Brain microvascular endothelial cell (primary cell): ENCODE results near the gene RELT.
A peak's percentile ranks its signal among the peaks of the same experiment; 100 is the strongest.

Experiments used
- DNase-seq: peaks from one replicate; pipeline ENCODE4 v3.0.0-alpha.2; 2020
- H3K27ac ChIP-seq: fragments of 250-450 bp; sonication (Bioruptor Pico); 2 replicates; pipeline ENCODE4 v1.5.1; 2020; ENCODE audit warnings: mild to moderate bottlenecking, moderate library complexity
- H3K27me3 ChIP-seq: fragments of 250-450 bp; sonication (Bioruptor Pico); replicated peaks from 2 replicates; pipeline ENCODE4 v1.5.1; 2020; ENCODE audit warnings: mild to moderate bottlenecking
- H3K36me3 ChIP-seq: fragments of 250-450 bp; sonication (Bioruptor Pico); replicated peaks from 2 replicates; pipeline ENCODE4 v1.5.1; 2020; ENCODE audit warnings: mild to moderate bottlenecking
- H3K4me3 ChIP-seq: 2 replicates; pipeline ENCODE4 v1.5.1; 2011; ENCODE audit warnings: low read depth, mild to moderate bottlenecking, control low read depth, low read length, moderate library complexity
- CTCF ChIP-seq: IDR thresholded peaks from 2 replicates; pipeline ENCODE4 v1.5.1; 2011; ENCODE audit warnings: low read depth, mild to moderate bottlenecking, moderate library complexity, low read length, control low read depth, inconsistent platforms; ENCODE audit errors: missing control alignments
- in situ Hi-C: cut with HindIII; loops from 2 replicates; pipeline ENCODE4 v1.10.0; 2017; ENCODE audit warnings: low sequenced_read_pairs, low pct_ligation_motif_present

RELT gene

GRCh38 chr11:73387594-73388264 is 11.5 kb downstream of the RELT start:
- no peak for TF ChIP-seq CTCF
- peaks cover 5% of the 10 kb centered on the region for H3K36me3 ChIP-seq
- H3K27ac ChIP-seq = no peak overlapping the region
- in situ Hi-C loops = no loop called here
- H3K4me3 ChIP-seq = no peak overlapping the region
- no peaks in the 10 kb centered on the region for H3K27me3 ChIP-seq
- DNase-seq = no peak

GRCh38 chr11:73388265-73389133 is 12.3 kb downstream of the RELT start:
- Histone ChIP-seq H3K4me3 (no peak overlapping the region), H3K27ac (no peak overlapping the region)

GRCh38 chr11:73389134-73389525 is 12.9 kb downstream of the RELT start:
- Histone ChIP-seq H3K27me3 (no peaks in the 10 kb centered on the region), H3K4me3 (no peak overlapping the region), H3K27ac (no peak overlapping the region), H3K36me3 (peaks cover 5% of the 10 kb centered on the region)
- in situ Hi-C loops = no loop called here
- DNase-seq = peak; percentile 15
- TF ChIP-seq CTCF = no peak

More at GRCh38 chr11:73388265-73389133, 12.3 kb downstream of the RELT start:
- DNase-seq = no peak
- in situ Hi-C loops = no loop called here
- TF ChIP-seq CTCF = no peak
- Histone ChIP-seq H3K27me3 (no peaks in the 10 kb centered on the region), H3K36me3 (peaks cover 5% of the 10 kb centered on the region)

GRCh38 chr11:73389916-73390315 is 13.7 kb downstream of the RELT start:
- in situ Hi-C loops = no loop called here
- no peak for DNase-seq
- no peak overlapping the region for H3K4me3 ChIP-seq
- no peaks in the 10 kb centered on the region for H3K27me3 ChIP-seq
- peaks cover 13% of the 10 kb centered on the region for H3K36me3 ChIP-seq
- no peak overlapping the region for H3K27ac ChIP-seq
- TF ChIP-seq CTCF = no peak

GRCh38 chr11:73390601-73391565 is 14.7 kb downstream of the RELT start:
- Histone ChIP-seq H3K36me3 (peaks cover 17% of the 10 kb centered on the region), H3K4me3 (no peak overlapping the region), H3K27me3 (no peaks in the 10 kb centered on the region), H3K27ac (no peak overlapping the region)
- DNase-seq = no peak
- no peak for TF ChIP-seq CTCF
- in situ Hi-C loops = no loop called here
